ENCODE data around the gene OSBP2. TPM values are rescaled to one million over a fixed set of nuclear protein-coding genes. Genes with fewer than 3 reads are reported as not detected.
A peak's percentile ranks its signal among the peaks of the same experiment; 100 is the strongest.

OSBP2 gene
- total RNA-seq, 2 experiments from 2014 or later, result 1.2 to 1.6 TPM

GRCh38 chr22:30876915-30877553, 182.4 kb downstream of the OSBP2 start:
- Mint-ChIP-seq H3K9me3 (no peaks in the 10 kb centered on the region), H3K27ac (no peak overlapping the region), H3K27me3 (no peaks in the 10 kb centered on the region), H3K4me1 (ENCODE audit: low read depth) (no peaks in the 10 kb centered on the region), H3K4me3 (no peak overlapping the region), H3K36me3 (ENCODE audit: low read depth) (no peaks in the 10 kb centered on the region)
- no peak overlapping the region for H3K27ac ChIP-seq (ENCODE audit: low read depth in 1 of 2, low read length in 2 of 2)
- no peak for ATAC-seq (ENCODE audit: poor library complexity)
- H3K4me3 ChIP-seq (ENCODE audit: low read length), result no peak overlapping the region
- no peaks in the 10 kb centered on the region for H3K9me3 ChIP-seq (ENCODE audit: control insufficient read depth in 1 of 2, insufficient read depth in 1 of 2, low read length in 2 of 2)
- intact Hi-C loops (cut with DNase I, micrococcal nuclease), result no loop called here
- peak in 1 of 14 experiments; percentile 1 for DNase-seq
- no peaks in the 10 kb centered on the region for H3K27me3 ChIP-seq (ENCODE audit: control insufficient read depth in 1 of 2, insufficient read depth in 2 of 2, low read length in 2 of 2)
- H3K36me3 ChIP-seq (ENCODE audit: insufficient read depth, low read length), result no peaks in the 10 kb centered on the region
- CTCF ChIA-PET, result no interaction called here
- no peak for TF ChIP-seq CTCF (IDR thresholded peaks at IDR 0.05)
- no peaks in the 10 kb centered on the region for H3K4me1 ChIP-seq (ENCODE audit: insufficient read depth, low read length)
- POLR2A ChIA-PET, result no interaction called here

- Histone ChIP-seq H3K27me3 (ENCODE audit: control insufficient read depth in 1 of 2, insufficient read depth in 2 of 2, low read length in 2 of 2) (no peaks in the 10 kb centered on the region), H3K4me3 (ENCODE audit: low read length) (no peak overlapping the region), H3K9me3 (ENCODE audit: control insufficient read depth in 1 of 2, insufficient read depth in 1 of 2, low read length in 2 of 2) (no peaks in the 10 kb centered on the region), H3K27ac (ENCODE audit: low read depth in 1 of 2, low read length in 2 of 2) (no peak overlapping the region), H3K4me1 (ENCODE audit: insufficient read depth, low read length) (no peaks in the 10 kb centered on the region), H3K36me3 (ENCODE audit: insufficient read depth, low read length) (no peaks in the 10 kb centered on the region)
- ChIA-PET CTCF (no interaction called here), POLR2A (no interaction called here)
- Mint-ChIP-seq H3K4me3 (no peak overlapping the region), H3K9me3 (no peaks in the 10 kb centered on the region), H3K27me3 (no peaks in the 10 kb centered on the region), H3K4me1 (ENCODE audit: low read depth) (no peaks in the 10 kb centered on the region), H3K36me3 (ENCODE audit: low read depth) (no peaks in the 10 kb centered on the region), H3K27ac (no peak overlapping the region)
- intact Hi-C loops (cut with DNase I, micrococcal nuclease), result no loop called here
- ATAC-seq (ENCODE audit: poor library complexity) (no peak), DNase-seq (peak in 1 of 14 experiments; percentile 2)
- TF ChIP-seq CTCF (IDR thresholded peaks at IDR 0.05), result no peak
Observed at GRCh38 chr22:30877662-30878515, 183.2 kb downstream of the OSBP2 start.

GRCh38 chr22:30878516-30879414, 184.1 kb downstream of the OSBP2 start:
- no peaks in the 10 kb centered on the region for H3K4me1 ChIP-seq (ENCODE audit: insufficient read depth, low read length)
- no peak overlapping the region for H3K27ac ChIP-seq (ENCODE audit: low read depth in 1 of 2, low read length in 2 of 2)
- Mint-ChIP-seq H3K36me3 (ENCODE audit: low read depth) (no peaks in the 10 kb centered on the region), H3K9me3 (no peaks in the 10 kb centered on the region), H3K4me3 (no peak overlapping the region), H3K27me3 (no peaks in the 10 kb centered on the region), H3K4me1 (ENCODE audit: low read depth) (no peaks in the 10 kb centered on the region), H3K27ac (no peak overlapping the region)
- DNase-seq, result no peak
- CTCF ChIA-PET, result no interaction called here
- no peaks in the 10 kb centered on the region for H3K9me3 ChIP-seq (ENCODE audit: control insufficient read depth in 1 of 2, insufficient read depth in 1 of 2, low read length in 2 of 2)
- ATAC-seq (ENCODE audit: poor library complexity), result no peak
- H3K27me3 ChIP-seq (ENCODE audit: control insufficient read depth in 1 of 2, insufficient read depth in 2 of 2, low read length in 2 of 2), result no peaks in the 10 kb centered on the region
- no peaks in the 10 kb centered on the region for H3K36me3 ChIP-seq (ENCODE audit: insufficient read depth, low read length)
- POLR2A ChIA-PET, result no interaction called here
- intact Hi-C loops (cut with DNase I, micrococcal nuclease), result no loop called here
- no peak for TF ChIP-seq CTCF (IDR thresholded peaks at IDR 0.05)
- no peak overlapping the region for H3K4me3 ChIP-seq (ENCODE audit: low read length)
